Activated B cell treated with CpG ODN at 0.5 μM for 24 hours (primary cell): ENCODE measurements around the gene EXOC3. TPM values are rescaled to one million over a fixed set of nuclear protein-coding genes. Genes with fewer than 3 reads are reported as not detected.

Experiments
- ATAC-seq: fragments of 200-7000 bp; cut with Tn5 transposase; one replicate; pipeline ENCODE4 v1.10.0; 2021; ENCODE audit warnings: low read depth, mild to moderate bottlenecking, moderate library complexity
- CTCF ChIA-PET: fragments of 350-600 bp; sonication (Branson Sonifier 250); formaldehyde crosslinking; loops from one replicate; lab custom pipeline; 2021; ENCODE audit warnings: antibody characterized with exemption; lab: Charles Lee
- POLR2A ChIA-PET: fragments of 350-600 bp; sonication (Branson Sonifier 250); formaldehyde crosslinking; loops from one replicate; lab custom pipeline; 2021; ENCODE audit warnings: antibody characterized with exemption; lab: Charles Lee
- DNase-seq: peaks from one replicate; pipeline ENCODE4 v3.0.0; 2022
- H3K27ac Mint-ChIP-seq: one replicate; pipeline ENCODE4 v1.8.0; 2020; ENCODE audit warnings: mixed read lengths
- H3K27me3 Mint-ChIP-seq: one replicate; pipeline ENCODE4 v1.8.0; 2021; ENCODE audit warnings: mixed read lengths
- H3K36me3 Mint-ChIP-seq: one replicate; pipeline ENCODE4 v1.8.0; 2021; ENCODE audit warnings: low read depth, mixed read lengths
- H3K4me1 Mint-ChIP-seq: one replicate; pipeline ENCODE4 v1.8.0; 2021; ENCODE audit warnings: mixed read lengths
- H3K4me3 Mint-ChIP-seq: one replicate; pipeline ENCODE4 v1.8.0; 2020; ENCODE audit warnings: mild to moderate bottlenecking, mixed read lengths
- H3K9me3 Mint-ChIP-seq: one replicate; pipeline ENCODE4 v1.8.0; 2020; ENCODE audit warnings: mixed read lengths
- intact Hi-C: fragments of 100-400 bp; cut with micrococcal nuclease; formaldehyde crosslinking; loops from one replicate; pipeline ENCODE4 v1.15.1; 2024
- total RNA-seq: library from RNA; stranded (reverse); gene quantifications from 2 replicates; pipeline ENCODE4 v1.2.3, GENCODE V29; 2022
- TF ChIP-seq, protein P1 (sequence below): fragments of 200-600 bp; IDR thresholded peaks from one replicate; pipeline ENCODE4 v1.8.0; 2022; ENCODE audit warnings: antibody characterized with exemption, mild to moderate bottlenecking

EXOC3 gene
- total RNA-seq, 1 donor from 2014 or later: 79.6 TPM

DNA sequence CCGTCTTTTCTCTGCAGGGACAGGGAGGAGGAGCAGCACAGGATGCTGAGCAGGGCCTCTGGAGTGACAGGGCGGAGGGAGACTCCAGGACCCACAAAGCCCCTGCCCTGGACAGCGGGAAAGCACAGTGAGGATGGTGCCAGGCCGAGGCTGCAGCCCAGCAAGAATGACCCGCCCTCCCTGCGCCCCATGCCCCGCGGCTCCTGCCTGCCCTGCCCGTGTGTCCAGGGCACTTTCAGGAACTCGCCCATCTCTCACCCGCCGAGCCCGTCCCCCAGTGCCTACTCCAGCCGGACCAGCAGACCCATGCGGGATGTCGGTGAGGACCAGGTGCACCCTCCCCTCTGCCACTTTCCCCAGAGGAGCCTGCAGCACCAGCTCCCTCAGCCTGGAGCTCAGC is 9.1 kb upstream of the EXOC3 start:
- Mint-ChIP-seq H3K27me3 (peaks cover 11% of the 10 kb centered on the region), H3K4me1 (no peaks in the 10 kb centered on the region), H3K4me3 (no peak overlapping the region), H3K27ac (no peak overlapping the region), H3K9me3 (no peaks in the 10 kb centered on the region), H3K36me3 (no peaks in the 10 kb centered on the region)
- ChIA-PET POLR2A (no interaction called here), CTCF (interaction anchor here (0.9 to 4.3 kb wide), 2 partner anchors 14 to 117 kb away, joined by 3 to 33 read pairs; no protein-coding TSS in a partner anchor)
- intact Hi-C loops: no loop called here
- DNase-seq: peak; percentile 6
- ATAC-seq: no peak
- TF ChIP-seq, protein P1, sequence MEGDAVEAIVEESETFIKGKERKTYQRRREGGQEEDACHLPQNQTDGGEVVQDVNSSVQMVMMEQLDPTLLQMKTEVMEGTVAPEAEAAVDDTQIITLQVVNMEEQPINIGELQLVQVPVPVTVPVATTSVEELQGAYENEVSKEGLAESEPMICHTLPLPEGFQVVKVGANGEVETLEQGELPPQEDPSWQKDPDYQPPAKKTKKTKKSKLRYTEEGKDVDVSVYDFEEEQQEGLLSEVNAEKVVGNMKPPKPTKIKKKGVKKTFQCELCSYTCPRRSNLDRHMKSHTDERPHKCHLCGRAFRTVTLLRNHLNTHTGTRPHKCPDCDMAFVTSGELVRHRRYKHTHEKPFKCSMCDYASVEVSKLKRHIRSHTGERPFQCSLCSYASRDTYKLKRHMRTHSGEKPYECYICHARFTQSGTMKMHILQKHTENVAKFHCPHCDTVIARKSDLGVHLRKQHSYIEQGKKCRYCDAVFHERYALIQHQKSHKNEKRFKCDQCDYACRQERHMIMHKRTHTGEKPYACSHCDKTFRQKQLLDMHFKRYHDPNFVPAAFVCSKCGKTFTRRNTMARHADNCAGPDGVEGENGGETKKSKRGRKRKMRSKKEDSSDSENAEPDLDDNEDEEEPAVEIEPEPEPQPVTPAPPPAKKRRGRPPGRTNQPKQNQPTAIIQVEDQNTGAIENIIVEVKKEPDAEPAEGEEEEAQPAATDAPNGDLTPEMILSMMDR: no peak

DNA sequence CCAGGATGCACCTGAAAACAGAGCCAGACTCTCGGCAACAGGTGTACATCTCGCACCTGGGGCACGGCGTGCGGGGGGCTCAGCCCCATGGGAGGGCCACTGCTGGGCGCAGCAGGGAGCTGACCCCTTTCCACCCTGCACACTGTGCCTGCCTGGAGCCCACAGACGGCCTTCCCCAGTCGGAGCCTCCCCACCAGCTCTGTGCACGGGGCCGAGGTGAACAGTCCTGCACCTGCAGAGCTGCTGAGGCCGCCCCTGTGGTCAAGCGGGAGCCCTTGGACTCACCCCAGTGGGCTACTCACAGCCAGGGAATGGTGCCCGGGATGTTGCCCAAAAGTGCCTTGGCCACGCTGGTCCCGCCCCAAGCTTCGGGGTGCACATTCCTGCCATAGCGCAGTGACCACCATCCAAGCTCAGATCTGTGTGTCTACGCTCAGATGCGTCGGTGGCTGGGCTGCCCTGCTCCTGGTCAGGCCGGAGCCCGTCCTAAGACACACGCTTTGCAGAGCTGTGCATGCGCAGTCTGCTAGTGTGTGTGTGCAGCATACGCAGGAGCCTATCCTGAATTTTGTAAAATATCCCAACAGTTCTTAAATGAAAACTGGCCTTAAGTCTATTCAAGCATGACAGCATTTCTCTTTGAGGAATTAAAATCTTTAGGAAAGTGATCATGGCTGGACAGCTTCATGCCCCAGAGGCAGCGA is 8.4 kb upstream of the EXOC3 start:
- intact Hi-C loops: no loop called here
- POLR2A ChIA-PET: no interaction called here
- ATAC-seq: no peak
- Mint-ChIP-seq H3K36me3 (no peaks in the 10 kb centered on the region), H3K27ac (no peak overlapping the region), H3K27me3 (peaks cover 8% of the 10 kb centered on the region), H3K9me3 (no peaks in the 10 kb centered on the region), H3K4me1 (no peaks in the 10 kb centered on the region), H3K4me3 (no peak overlapping the region)
- peak; percentile 12 for DNase-seq
- TF ChIP-seq, protein P1: no peak
- CTCF ChIA-PET: interaction anchor here (0.9 kb wide), 1 partner anchor 15 kb away, joined by 3 read pairs; no protein-coding TSS in a partner anchor

DNA sequence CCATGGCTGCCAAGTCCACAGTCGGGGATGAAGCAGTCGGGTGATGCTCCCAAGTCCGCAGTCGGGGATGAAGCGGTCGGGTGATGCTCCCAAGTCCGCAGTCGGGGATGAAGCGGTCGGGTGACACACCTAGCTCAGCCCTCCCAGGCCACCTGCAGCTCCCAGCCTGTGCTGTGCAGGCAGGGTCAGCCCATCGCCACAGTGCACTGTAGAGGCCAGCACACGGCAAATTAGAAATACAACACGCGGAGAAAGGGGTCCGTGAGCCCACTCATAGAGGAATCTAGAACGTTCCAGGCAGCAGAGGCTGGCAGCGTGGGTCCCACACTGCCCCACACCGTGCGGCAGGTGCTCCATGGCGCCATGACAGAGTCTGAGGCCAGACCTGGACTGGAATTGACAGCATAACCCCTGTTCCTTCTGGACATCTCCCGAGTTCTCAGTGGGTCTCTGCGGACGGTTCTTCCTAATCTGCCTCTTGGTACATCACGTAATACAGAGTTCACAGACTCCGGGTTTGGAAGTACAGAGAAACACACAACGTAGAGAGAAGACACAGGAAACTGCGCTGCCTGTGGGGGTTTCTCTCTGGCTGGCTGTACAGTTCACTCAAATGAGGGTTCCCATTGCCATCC is 7.7 kb upstream of the EXOC3 start:
- no peak for ATAC-seq
- DNase-seq: peak; percentile 10
- no peaks in the 10 kb centered on the region for H3K36me3 Mint-ChIP-seq
- H3K9me3 Mint-ChIP-seq: no peaks in the 10 kb centered on the region
- H3K4me3 Mint-ChIP-seq: no peak overlapping the region
- TF ChIP-seq, protein P1: no peak
- POLR2A ChIA-PET: no interaction called here
- intact Hi-C loops: no loop called here
- peaks cover 5% of the 10 kb centered on the region for H3K27me3 Mint-ChIP-seq
- no peak overlapping the region for H3K27ac Mint-ChIP-seq
- H3K4me1 Mint-ChIP-seq: peaks cover under 1% of the 10 kb centered on the region
- CTCF ChIA-PET: no interaction called here

DNA sequence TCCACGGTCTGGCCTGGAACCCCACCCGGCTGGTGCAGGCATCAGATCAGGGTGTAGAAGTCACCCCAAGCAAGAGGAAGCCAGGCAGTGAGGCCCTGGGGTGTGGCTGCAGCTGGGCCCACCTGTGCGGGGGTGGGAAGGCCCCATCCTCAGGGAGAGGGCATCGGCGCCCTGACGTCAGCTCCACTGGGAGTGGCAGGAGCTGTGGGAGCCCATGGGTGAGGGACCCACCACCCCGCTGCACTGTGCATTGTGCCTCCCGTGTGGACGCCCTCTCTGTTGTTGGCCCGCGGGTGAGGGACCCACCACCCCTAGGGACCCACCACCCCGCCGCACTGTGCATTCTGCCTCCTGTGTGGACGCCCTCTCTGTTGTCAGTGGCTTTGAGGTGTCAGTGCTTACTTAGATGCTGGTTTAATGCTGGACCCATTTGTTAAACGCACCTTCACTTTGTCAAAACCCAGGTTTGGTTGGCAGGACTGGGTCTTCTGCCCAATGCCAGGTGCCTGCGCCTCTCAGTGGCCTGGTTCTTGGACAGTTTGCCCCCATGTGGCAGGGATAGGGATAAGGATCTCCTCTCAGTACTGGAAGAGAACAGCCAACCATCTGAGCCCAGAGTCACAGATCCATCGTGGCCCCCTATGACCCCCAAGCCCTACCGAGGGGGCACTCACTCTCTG is 6.9 kb upstream of the EXOC3 start:
- ChIA-PET POLR2A (no interaction called here), CTCF (interaction anchor here (1.2 kb wide), 1 partner anchor 119 kb away, joined by 4 read pairs; no protein-coding TSS in a partner anchor)
- no peaks in the 10 kb centered on the region for H3K36me3 Mint-ChIP-seq
- no peak overlapping the region for H3K4me3 Mint-ChIP-seq
- H3K4me1 Mint-ChIP-seq: peaks cover 3% of the 10 kb centered on the region
- TF ChIP-seq, protein P1: no peak
- DNase-seq (peak; percentile 11), ATAC-seq (no peak)
- no peak overlapping the region for H3K27ac Mint-ChIP-seq
- intact Hi-C loops: no loop called here
- H3K27me3 Mint-ChIP-seq: peaks cover 5% of the 10 kb centered on the region
- H3K9me3 Mint-ChIP-seq: no peaks in the 10 kb centered on the region

DNA sequence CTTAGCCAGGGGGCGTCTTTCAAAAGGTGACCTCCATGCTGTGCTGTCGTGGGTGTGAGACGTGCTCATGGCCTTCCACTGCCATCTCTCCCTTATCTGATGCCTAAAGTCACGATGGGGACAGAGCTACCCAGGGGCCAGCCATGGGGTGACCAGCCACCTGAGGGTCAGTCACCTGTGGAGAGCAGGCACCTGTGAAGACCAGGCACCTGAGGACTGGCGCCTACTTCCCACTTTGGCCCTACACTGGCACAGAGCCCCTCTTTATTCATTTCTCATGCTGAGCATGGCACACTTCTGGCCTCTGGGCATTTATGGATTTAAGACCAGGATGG is 6.4 kb upstream of the EXOC3 start:
- Mint-ChIP-seq H3K4me3 (no peak overlapping the region), H3K36me3 (no peaks in the 10 kb centered on the region)
- CTCF ChIA-PET: interaction anchor here (1.2 kb wide), 2 partner anchors 10 to 120 kb away, joined by 4 read pairs; no protein-coding TSS in a partner anchor

More for the DNA sequence above, 6.4 kb upstream of the EXOC3 start:
- H3K27ac Mint-ChIP-seq: no peak overlapping the region
- intact Hi-C loops: no loop called here
- POLR2A ChIA-PET: no interaction called here
- H3K4me1 Mint-ChIP-seq: peaks cover 3% of the 10 kb centered on the region
- ATAC-seq (no peak), DNase-seq (no peak)
- TF ChIP-seq, protein P1: no peak
- H3K27me3 Mint-ChIP-seq: peaks cover 4% of the 10 kb centered on the region
- no peaks in the 10 kb centered on the region for H3K9me3 Mint-ChIP-seq
